ENCODE measurements around the gene SMG6. TPM values are rescaled to one million over a fixed set of nuclear protein-coding genes. Genes with fewer than 3 reads are reported as not detected.

SMG6 gene
- total and polyA plus RNA-seq, 2 donors (not counting 1 experiment from before 2014, with no cell fraction given), result 10.6 to 35.5 TPM

GRCh38 chr17:2082003-2082781, 221.4 kb downstream of the SMG6 start:
- Histone ChIP-seq H3K9ac (ENCODE audit: low read length) (no peak overlapping the region), H3K27me3 (replicated peaks in 1 of 4; ENCODE audit: control extremely low read depth in 1 of 4, control insufficient read depth in 3 of 4, insufficient read depth in 4 of 4, low read length in 3 of 4) (no peaks in the 10 kb centered on the region), H3K79me2 (ENCODE audit: control insufficient read depth, insufficient read depth, low read length) (no peaks in the 10 kb centered on the region), H3K4me1 (ENCODE audit: control insufficient read depth in 2 of 2, insufficient read depth in 2 of 2, low read length in 2 of 2) (peaks cover 16 to 30% of the 10 kb centered on the region in 2 donors), H3K4me2 (replicated peaks; ENCODE audit: low read depth, low read length, poor library complexity, severe bottlenecking) (no peak overlapping the region), H2AFZ (ENCODE audit: insufficient read depth, low read depth, low read length, poor library complexity, severe bottlenecking) (no peak overlapping the region), H3K9me3 (ENCODE audit: control extremely low read depth in 1 of 3, control insufficient read depth in 2 of 3, insufficient read depth in 1 of 3, low read length in 2 of 3) (no peaks in the 10 kb centered on the region), H3K36me3 (replicated peaks in 1 of 2; ENCODE audit: control extremely low read depth in 1 of 2, control insufficient read depth in 1 of 2, extremely low read depth in 1 of 2, insufficient read depth in 2 of 2, low read length in 1 of 2) (peaks cover 0 to 29% of the 10 kb centered on the region in 2 experiments), H3K4me3 (ENCODE audit: control extremely low read depth in 1 of 5, extremely low read depth in 1 of 5, insufficient read depth in 1 of 5, low read depth in 2 of 5, low read length in 4 of 5) (no peak overlapping the region), H4K20me1 (ENCODE audit: control insufficient read depth, insufficient read depth, low read length, poor library complexity, severe bottlenecking) (no peaks in the 10 kb centered on the region), H3K27ac (ENCODE audit: low read length in 2 of 2) (no peak overlapping the region)
- no peak overlapping the region for H3K27ac Mint-ChIP-seq
- POLR2A ChIA-PET, result no interaction called here
- TF ChIP-seq CTCF (IDR thresholded peaks at IDR 0.05), result no peak
- TF ChIP-seq EZH2 (IDR thresholded peaks at IDR 0.05; ENCODE audit: borderline replicate concordance, insufficient read depth, low read depth, low read length, poor library complexity, severe bottlenecking), result no peak
- intact Hi-C loops (cut with micrococcal nuclease), result loop anchor here (10.0 kb wide), 1 partner anchor 53 kb away; no protein-coding TSS in a partner anchor
- ATAC-seq (ENCODE audit: low read depth) (no peak), DNase-seq (no peak)
- no peak overlapping the region for H3K4me3 Mint-ChIP-seq
- CTCF ChIA-PET, result interaction anchor here (0.6 to 2.4 kb wide), 3 partner anchors 23 to 163 kb away, joined by 3 to 7 read pairs (median 5); no protein-coding TSS in a partner anchor
- H3K4me1 Mint-ChIP-seq, result peaks cover 33% of the 10 kb centered on the region
- no peaks in the 10 kb centered on the region for H3K27me3 Mint-ChIP-seq
- WGBS (ENCODE audit: insufficient coverage), result 95% methylated on average over 8 of the region's 9 CpGs
- H3K9me3 Mint-ChIP-seq (ENCODE audit: insufficient read depth), result no peaks in the 10 kb centered on the region

DNA sequence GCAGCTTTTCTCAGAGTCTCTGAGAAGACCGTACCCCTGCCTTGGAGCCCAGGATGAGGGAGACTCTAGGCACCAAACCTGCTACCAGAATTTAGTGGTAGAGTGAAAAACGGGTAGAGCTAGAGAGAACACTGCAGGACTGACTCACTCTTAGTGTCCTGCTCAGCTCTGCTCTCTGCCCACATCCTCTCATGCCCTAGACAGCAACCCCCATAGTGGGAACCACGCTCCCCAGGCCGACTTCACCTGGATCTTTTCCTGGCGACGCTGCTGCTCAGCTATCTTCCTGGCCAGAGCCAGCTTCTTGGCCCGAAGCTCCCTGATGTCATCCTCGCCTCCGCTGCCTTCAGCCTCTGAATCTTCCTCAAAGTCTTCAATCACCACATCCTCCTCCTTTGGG, 222.0 kb downstream of the SMG6 start:
- H3K9me3 ChIP-seq (ENCODE audit: control extremely low read depth in 1 of 3, control insufficient read depth in 2 of 3, insufficient read depth in 1 of 3, low read length in 2 of 3), result no peaks in the 10 kb centered on the region
- H3K27me3 ChIP-seq (replicated peaks in 1 of 4; ENCODE audit: control extremely low read depth in 1 of 4, control insufficient read depth in 3 of 4, insufficient read depth in 4 of 4, low read length in 3 of 4), result no peaks in the 10 kb centered on the region
- TF ChIP-seq EZH2 (IDR thresholded peaks at IDR 0.05; ENCODE audit: borderline replicate concordance, insufficient read depth, low read depth, low read length, poor library complexity, severe bottlenecking) (no peak), CTCF (IDR thresholded peaks at IDR 0.05) (no peak)
- no peaks in the 10 kb centered on the region for H3K9me3 Mint-ChIP-seq (ENCODE audit: insufficient read depth)
- H3K4me1 Mint-ChIP-seq, result peaks cover 27% of the 10 kb centered on the region
- no peak for DNase-seq
- no peak overlapping the region for H3K9ac ChIP-seq (ENCODE audit: low read length)
- no peak overlapping the region for H3K4me2 ChIP-seq (replicated peaks; ENCODE audit: low read depth, low read length, poor library complexity, severe bottlenecking)
- H3K4me1 ChIP-seq (ENCODE audit: control insufficient read depth in 2 of 2, insufficient read depth in 2 of 2, low read length in 2 of 2), result peaks cover 10 to 23% of the 10 kb centered on the region in 2 donors
- H4K20me1 ChIP-seq (ENCODE audit: control insufficient read depth, insufficient read depth, low read length, poor library complexity, severe bottlenecking), result no peaks in the 10 kb centered on the region
- H3K79me2 ChIP-seq (ENCODE audit: control insufficient read depth, insufficient read depth, low read length), result no peaks in the 10 kb centered on the region
- CTCF ChIA-PET, result no interaction called here
- ATAC-seq (ENCODE audit: low read depth), result no peak
- no peak overlapping the region for H3K27ac ChIP-seq (ENCODE audit: low read length in 2 of 2)
- intact Hi-C loops (cut with micrococcal nuclease), result loop anchor here (10.0 kb wide), 1 partner anchor 53 kb away; no protein-coding TSS in a partner anchor
- H3K4me3 Mint-ChIP-seq, result no peak overlapping the region
- H3K36me3 ChIP-seq (replicated peaks in 1 of 2; ENCODE audit: control extremely low read depth in 1 of 2, control insufficient read depth in 1 of 2, extremely low read depth in 1 of 2, insufficient read depth in 2 of 2, low read length in 1 of 2), result peaks cover 0 to 34% of the 10 kb centered on the region in 2 experiments
- WGBS (ENCODE audit: insufficient coverage), result 91% methylated on average over 9 of the region's 9 CpGs
- H3K4me3 ChIP-seq (ENCODE audit: control extremely low read depth in 1 of 5, extremely low read depth in 1 of 5, insufficient read depth in 1 of 5, low read depth in 2 of 5, low read length in 4 of 5), result no peak overlapping the region
- H3K27me3 Mint-ChIP-seq, result no peaks in the 10 kb centered on the region
- POLR2A ChIA-PET, result no interaction called here
- H3K27ac Mint-ChIP-seq, result no peak overlapping the region
- H2AFZ ChIP-seq (ENCODE audit: insufficient read depth, low read depth, low read length, poor library complexity, severe bottlenecking), result no peak overlapping the region

Measured in B cell (primary cell).